Activated naive CD4-positive, alpha-beta T cell treated with anti-CD3 and anti-CD28 coated beads for 36 hours (primary cell): ENCODE measurements around the gene MALL. TPM values are rescaled to one million over a fixed set of nuclear protein-coding genes. Genes with fewer than 3 reads are reported as not detected.
"Not testable (repeated sequence)": the region's sequence is repeated elsewhere in the genome, so short reads cannot be mapped to it uniquely, and the experiment has no call there.

Experiments used
- CTCF ChIA-PET: fragments of 350-600 bp; sonication (Branson Sonifier 250); formaldehyde crosslinking; loops from one replicate; lab custom pipeline; 2021; ENCODE audit warnings: antibody characterized with exemption; lab: Charles Lee
- DNase-seq: peaks from one replicate; pipeline ENCODE4 v3.0.0-alpha.2; 2020
- H3K27ac Mint-ChIP-seq: one replicate; pipeline ENCODE4 v1.8.0; 2021; ENCODE audit warnings: mild to moderate bottlenecking, mixed read lengths
- H3K27me3 Mint-ChIP-seq: one replicate; pipeline ENCODE4 v1.8.0; 2021; ENCODE audit warnings: low read depth, mixed read lengths
- H3K36me3 Mint-ChIP-seq: one replicate; pipeline ENCODE4 v1.8.0; 2021; ENCODE audit warnings: low read depth, mixed read lengths
- H3K4me1 Mint-ChIP-seq: one replicate; pipeline ENCODE4 v1.8.0; 2021; ENCODE audit warnings: low read depth, mixed read lengths
- H3K4me3 Mint-ChIP-seq: one replicate; pipeline ENCODE4 v1.8.0; 2021; ENCODE audit warnings: mild to moderate bottlenecking, moderate library complexity, mixed read lengths
- H3K9me3 Mint-ChIP-seq: one replicate; pipeline ENCODE4 v1.8.0; 2021; ENCODE audit warnings: mixed read lengths
- intact Hi-C: fragments of 100-400 bp; cut with micrococcal nuclease; formaldehyde crosslinking; loops from one replicate; pipeline ENCODE4 v1.15.1; 2023
- total RNA-seq, 2 experiments: library from RNA; stranded (reverse); gene quantifications; one replicate each; pipeline ENCODE4 v1.2.3, GENCODE V29; 2021

Gene MALL
- total RNA-seq, 2 experiments from 2014 or later = 0.17 to 0.38 TPM

GRCh38 chr2:110114831-110115255 lies 779 bp downstream of the MALL start:
- CTCF ChIA-PET = no interaction called here
- intact Hi-C loops = no loop called here

GRCh38 chr2:110113961-110114591 lies 1.5 kb downstream of the MALL start:
- Mint-ChIP-seq H3K27me3 (peaks cover 81% of the 10 kb centered on the region), H3K36me3 (no peaks in the 10 kb centered on the region), H3K27ac (no peak overlapping the region), H3K4me3 (no peak overlapping the region), H3K9me3 (no peaks in the 10 kb centered on the region), H3K4me1 (peaks cover 12% of the 10 kb centered on the region)
- intact Hi-C loops = no loop called here
- CTCF ChIA-PET = interaction anchor here (1.2 kb wide), 1 partner anchor 43 kb away, joined by 6 read pairs; no protein-coding TSS in a partner anchor
- peak; percentile 45 for DNase-seq

More at GRCh38 chr2:110114831-110115255, 779 bp downstream of the MALL start:
- H3K27me3 Mint-ChIP-seq = peaks cover 77% of the 10 kb centered on the region
- H3K27ac Mint-ChIP-seq = no peak overlapping the region
- H3K36me3 Mint-ChIP-seq = no peaks in the 10 kb centered on the region
- DNase-seq = no peak
- no peak overlapping the region for H3K4me3 Mint-ChIP-seq
- peaks cover 7% of the 10 kb centered on the region for H3K4me1 Mint-ChIP-seq
- no peaks in the 10 kb centered on the region for H3K9me3 Mint-ChIP-seq

- H3K36me3 Mint-ChIP-seq, H3K27ac Mint-ChIP-seq, H3K9me3 Mint-ChIP-seq, intact Hi-C loops, H3K4me3 Mint-ChIP-seq, DNase-seq: not testable (repeated sequence)
- Mint-ChIP-seq H3K4me1 (peaks cover 19% of the 10 kb centered on the region), H3K27me3 (peaks cover 70% of the 10 kb centered on the region)
- CTCF ChIA-PET = interaction anchor here (0.6 kb wide), 1 partner anchor 1002 kb away, joined by 5 read pairs; no protein-coding TSS in a partner anchor
Measured at GRCh38 chr2:110108291-110108690, 7.3 kb downstream of the MALL start.

GRCh38 chr2:110107092-110108079 lies 8.2 kb downstream of the MALL start:
- no peak overlapping the region for H3K4me3 Mint-ChIP-seq
- peaks cover 2% of the 10 kb centered on the region for H3K36me3 Mint-ChIP-seq
- CTCF ChIA-PET = no interaction called here
- H3K27me3 Mint-ChIP-seq = peaks cover 73% of the 10 kb centered on the region
- H3K4me1 Mint-ChIP-seq = peaks cover 19% of the 10 kb centered on the region
- intact Hi-C loops = loop anchor here (2.0 kb wide), 1 partner anchor 39 kb away; no protein-coding TSS in a partner anchor
- no peaks in the 10 kb centered on the region for H3K9me3 Mint-ChIP-seq
- no peak for DNase-seq
- no peak overlapping the region for H3K27ac Mint-ChIP-seq

- no peaks in the 10 kb centered on the region for H3K9me3 Mint-ChIP-seq
- peaks cover 22% of the 10 kb centered on the region for H3K4me1 Mint-ChIP-seq
- CTCF ChIA-PET = no interaction called here
- peaks cover 68% of the 10 kb centered on the region for H3K27me3 Mint-ChIP-seq
- no peak overlapping the region for H3K27ac Mint-ChIP-seq
- no peak overlapping the region for H3K4me3 Mint-ChIP-seq
- H3K36me3 Mint-ChIP-seq = peaks cover 2% of the 10 kb centered on the region
- intact Hi-C loops = loop anchor here (2.0 kb wide), 1 partner anchor 40 kb away; no protein-coding TSS in a partner anchor
- DNase-seq = no peak
Measured at GRCh38 chr2:110106642-110107041, 9.0 kb downstream of the MALL start.

- Mint-ChIP-seq H3K4me1 (peaks cover 29% of the 10 kb centered on the region), H3K9me3 (no peaks in the 10 kb centered on the region), H3K4me3 (no peak overlapping the region), H3K36me3 (peaks cover 2% of the 10 kb centered on the region), H3K27ac (no peak overlapping the region), H3K27me3 (peaks cover 62% of the 10 kb centered on the region)
- CTCF ChIA-PET = interaction anchor here (1.1 kb wide), 1 partner anchor 51 kb away, joined by 4 read pairs; no protein-coding TSS in a partner anchor
- intact Hi-C loops = loop anchor here (2.0 kb wide), 1 partner anchor 41 kb away; no protein-coding TSS in a partner anchor
- peak; percentile 42 for DNase-seq
Measured at GRCh38 chr2:110105608-110106467, 9.8 kb downstream of the MALL start.

- Mint-ChIP-seq H3K27ac (peak overlapping the region; percentile 33), H3K4me3 (no peak overlapping the region), H3K9me3 (no peaks in the 10 kb centered on the region), H3K4me1 (peaks cover 27% of the 10 kb centered on the region), H3K36me3 (peaks cover 2% of the 10 kb centered on the region), H3K27me3 (peaks cover 56% of the 10 kb centered on the region)
- intact Hi-C loops = no loop called here
- DNase-seq = no peak
- CTCF ChIA-PET = interaction anchor here (1.1 kb wide), 1 partner anchor 52 kb away, joined by 4 read pairs; no protein-coding TSS in a partner anchor
Measured at GRCh38 chr2:110105183-110105582, 10.4 kb downstream of the MALL start.

- Mint-ChIP-seq H3K27me3 (peaks cover 49% of the 10 kb centered on the region), H3K9me3 (no peaks in the 10 kb centered on the region), H3K36me3 (peaks cover 2% of the 10 kb centered on the region), H3K4me1 (peaks cover 20% of the 10 kb centered on the region), H3K4me3 (no peak overlapping the region), H3K27ac (no peak overlapping the region)
- intact Hi-C loops = no loop called here
- CTCF ChIA-PET = no interaction called here
- DNase-seq = no peak
Measured at GRCh38 chr2:110104025-110104771, 11.4 kb downstream of the MALL start.

- CTCF ChIA-PET = no interaction called here
- DNase-seq = no peak
- Mint-ChIP-seq H3K27me3 (peaks cover 48% of the 10 kb centered on the region), H3K9me3 (no peaks in the 10 kb centered on the region), H3K27ac (no peak overlapping the region), H3K4me3 (no peak overlapping the region), H3K36me3 (peaks cover 2% of the 10 kb centered on the region), H3K4me1 (peaks cover 16% of the 10 kb centered on the region)
- intact Hi-C loops = no loop called here
Measured at GRCh38 chr2:110103061-110103961, 12.3 kb downstream of the MALL start.

- Mint-ChIP-seq H3K27ac (no peak overlapping the region), H3K4me3 (no peak overlapping the region), H3K4me1 (peaks cover 16% of the 10 kb centered on the region), H3K27me3 (peaks cover 39% of the 10 kb centered on the region), H3K9me3 (no peaks in the 10 kb centered on the region), H3K36me3 (peaks cover 2% of the 10 kb centered on the region)
- intact Hi-C loops = no loop called here
- no peak for DNase-seq
- CTCF ChIA-PET = no interaction called here
Measured at GRCh38 chr2:110101901-110102803, 13.5 kb downstream of the MALL start.
